Eye (tissue), 1 donor: ENCODE results near the gene PLA2G4C.

Experiments used
- DNase-seq: peaks from one replicate; pipeline ENCODE4 v3.0.0-alpha.2; 2015

PLA2G4C gene

GRCh38 chr19:48051335-48052033, 59.1 kb downstream of the PLA2G4C start:
- no peak for DNase-seq

GRCh38 chr19:48044561-48044960, 66.1 kb downstream of the PLA2G4C start:
- DNase-seq: no peak

DNA sequence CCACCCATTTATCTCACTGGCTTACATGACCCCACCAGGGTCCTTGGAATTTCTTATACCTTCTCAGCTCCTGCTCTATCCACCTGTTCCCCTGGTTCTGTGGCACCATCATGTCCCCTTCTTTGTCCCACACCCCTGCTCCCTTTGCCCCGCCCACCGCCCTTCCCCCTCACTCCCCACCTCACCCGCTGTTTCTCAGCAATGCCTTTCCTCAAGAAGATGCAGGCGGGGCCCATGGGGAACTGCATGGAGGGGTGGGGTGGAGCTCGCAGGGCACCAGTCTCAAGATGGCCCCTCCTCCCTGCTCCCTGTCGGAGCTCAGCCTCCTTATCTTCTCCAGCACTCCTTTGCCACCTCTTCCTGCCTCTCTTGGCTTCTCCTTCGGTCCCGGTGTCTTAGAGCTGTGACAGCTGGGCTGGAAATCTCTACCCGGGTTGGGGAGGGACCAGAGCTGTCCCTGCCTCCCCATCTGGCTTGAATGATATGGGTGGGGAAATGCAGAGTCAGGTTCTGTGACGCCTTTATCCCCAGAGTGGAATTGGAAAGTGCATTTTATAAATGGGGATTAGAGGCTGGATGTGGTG, 66.8 kb downstream of the PLA2G4C start, which contains the start of gene CABP5:
CABP5 (minus strand) TSS at position 405 of the 584 bp plus-strand sequence; CDS start at position 248, 157 bp downstream.
- no peak for DNase-seq

DNA sequence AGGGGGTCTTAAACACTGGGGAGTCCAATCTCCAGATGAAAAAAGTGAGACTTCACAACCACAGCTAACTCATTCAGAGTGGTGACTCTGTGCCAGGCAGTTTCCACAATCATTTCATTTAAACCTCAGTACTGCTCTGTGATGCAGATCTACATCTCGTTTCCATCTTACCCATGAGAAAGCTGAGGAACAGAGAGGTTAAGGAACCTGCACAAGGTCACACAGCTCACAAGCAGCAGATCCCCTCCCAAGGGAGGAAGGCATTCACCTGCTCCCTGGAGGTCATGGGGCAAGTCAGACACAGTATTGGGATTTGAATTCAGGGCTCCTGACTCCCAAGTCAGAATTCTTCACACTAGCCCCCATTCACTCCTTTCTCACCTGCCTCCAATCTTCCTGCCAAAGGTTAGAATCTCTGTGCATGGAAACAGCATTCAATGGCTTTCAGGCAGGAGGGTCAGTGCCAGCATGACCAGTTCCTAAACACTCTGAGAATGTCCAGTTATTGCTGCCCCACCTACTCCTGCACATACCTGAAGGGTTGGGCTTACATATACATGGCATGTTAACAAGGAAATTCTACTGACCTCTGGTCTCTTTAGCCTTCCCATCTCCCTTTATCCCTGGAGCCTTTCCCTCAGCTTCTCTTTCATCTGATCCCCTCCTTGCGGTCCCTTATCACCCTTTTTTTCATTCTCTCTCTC, 68.6 kb downstream of the PLA2G4C start:
- no peak for DNase-seq

- no peak for DNase-seq
These were observed 73.9 kb downstream of the PLA2G4C start for GRCh38 chr19:48036765-48037164.

DNA sequence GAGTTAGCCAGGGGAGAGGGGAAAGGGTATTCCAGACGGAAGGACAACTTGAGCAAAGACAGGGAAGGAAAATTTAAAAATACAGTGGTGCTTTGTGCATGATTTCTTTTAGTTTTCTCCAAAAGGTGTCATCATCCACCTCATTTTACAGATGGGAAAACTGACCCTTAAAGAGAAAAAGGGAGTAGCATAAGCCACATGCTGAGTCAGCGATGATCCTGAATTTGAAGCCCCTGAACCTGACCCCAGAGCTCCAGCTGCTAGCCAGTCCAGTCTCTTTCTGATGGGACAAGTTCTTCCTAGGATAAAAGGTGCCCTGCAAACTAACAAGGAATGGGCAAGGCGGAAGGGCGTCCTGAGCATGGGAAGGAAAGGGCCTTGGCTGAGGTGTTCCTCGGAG, 77.0 kb downstream of the PLA2G4C start:
- DNase-seq: no peak

- no peak for DNase-seq
These were observed 80.5 kb downstream of the PLA2G4C start for GRCh38 chr19:48030073-48030472.

DNA sequence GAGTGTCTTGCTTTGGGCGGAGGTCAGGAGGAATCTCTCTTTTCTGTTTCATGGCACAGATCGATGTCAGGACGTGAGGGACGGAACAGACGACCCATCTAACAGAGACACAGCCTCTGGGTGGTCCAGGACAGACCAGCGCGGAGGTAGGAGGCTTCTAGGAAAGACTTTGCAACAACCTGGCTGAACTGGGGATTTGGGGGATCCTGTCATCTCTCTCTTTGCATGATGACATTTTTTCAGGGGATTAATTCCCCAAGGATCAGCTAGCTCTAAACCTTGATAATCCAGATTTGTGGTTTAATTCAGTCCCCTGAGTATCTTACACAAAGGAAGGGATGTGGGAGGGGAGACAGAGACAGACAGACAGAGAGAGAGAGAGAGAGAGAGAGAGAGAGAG, 81.2 kb downstream of the PLA2G4C start:
- no peak for DNase-seq

DNA sequence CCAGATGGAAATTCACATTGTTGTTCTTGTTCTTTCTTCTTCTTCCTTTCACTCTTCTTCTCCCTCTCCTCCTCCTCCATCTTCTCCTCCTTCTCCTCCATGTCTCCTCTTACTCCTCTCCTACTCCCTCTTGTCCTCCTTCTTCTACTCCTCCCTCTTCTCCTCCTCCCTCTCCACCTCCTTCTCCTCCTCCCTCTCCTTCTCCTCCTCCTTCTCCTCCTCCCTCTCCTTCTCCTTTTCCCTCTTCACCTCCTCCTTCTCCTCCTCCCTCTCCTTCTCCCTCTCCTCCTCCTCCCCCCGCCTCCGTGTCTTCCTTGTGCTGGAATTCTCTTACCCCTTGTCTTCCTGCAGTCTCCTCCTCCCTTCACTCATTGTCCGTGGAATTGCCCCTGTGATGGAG, 85.1 kb downstream of the PLA2G4C start:
- no peak for DNase-seq

DNA sequence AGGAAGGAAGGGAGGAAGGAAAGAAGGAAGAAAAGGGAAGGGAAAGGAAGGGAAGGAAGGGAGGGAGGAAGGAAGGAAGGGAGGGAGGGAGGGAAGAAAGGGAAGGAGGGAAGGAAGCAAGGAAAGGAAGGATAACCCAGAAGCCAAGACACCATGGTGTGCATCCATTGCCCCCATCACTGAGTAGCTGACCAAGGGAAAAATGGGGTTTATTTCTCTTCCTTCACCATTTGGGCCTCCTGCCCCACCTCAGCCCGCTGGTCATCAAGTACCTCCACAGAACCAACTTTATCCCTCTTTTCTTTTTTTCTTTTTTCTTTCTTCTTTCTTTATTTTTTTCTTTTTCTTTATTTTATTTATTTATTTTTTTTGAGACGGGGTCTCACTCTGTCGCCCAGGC, 87.1 kb downstream of the PLA2G4C start:
- DNase-seq: no peak

DNA sequence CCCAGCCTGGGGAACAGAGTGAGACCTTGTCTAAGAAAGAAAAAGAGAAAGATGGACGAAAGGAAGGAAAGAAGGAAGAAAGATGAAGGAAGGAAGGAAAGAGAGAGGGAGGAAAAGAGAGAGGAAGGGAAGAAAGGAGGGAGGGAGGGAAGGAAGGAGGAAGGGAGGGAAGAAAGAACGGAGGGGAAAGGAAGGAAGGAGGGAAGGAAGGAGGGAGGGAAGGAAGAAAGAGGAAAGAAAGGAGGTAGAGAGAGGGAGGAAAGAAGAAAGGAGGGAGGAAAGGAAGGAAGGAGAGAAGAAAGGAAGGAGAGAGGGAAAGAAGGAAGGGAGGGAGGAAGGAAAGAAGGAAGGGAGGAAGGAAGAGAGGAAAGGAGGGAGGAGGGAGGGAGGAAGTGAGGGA, 87.6 kb downstream of the PLA2G4C start:
- DNase-seq: no peak

GRCh38 chr19:48020686-48021085, 89.9 kb downstream of the PLA2G4C start:
- DNase-seq: no peak

DNA sequence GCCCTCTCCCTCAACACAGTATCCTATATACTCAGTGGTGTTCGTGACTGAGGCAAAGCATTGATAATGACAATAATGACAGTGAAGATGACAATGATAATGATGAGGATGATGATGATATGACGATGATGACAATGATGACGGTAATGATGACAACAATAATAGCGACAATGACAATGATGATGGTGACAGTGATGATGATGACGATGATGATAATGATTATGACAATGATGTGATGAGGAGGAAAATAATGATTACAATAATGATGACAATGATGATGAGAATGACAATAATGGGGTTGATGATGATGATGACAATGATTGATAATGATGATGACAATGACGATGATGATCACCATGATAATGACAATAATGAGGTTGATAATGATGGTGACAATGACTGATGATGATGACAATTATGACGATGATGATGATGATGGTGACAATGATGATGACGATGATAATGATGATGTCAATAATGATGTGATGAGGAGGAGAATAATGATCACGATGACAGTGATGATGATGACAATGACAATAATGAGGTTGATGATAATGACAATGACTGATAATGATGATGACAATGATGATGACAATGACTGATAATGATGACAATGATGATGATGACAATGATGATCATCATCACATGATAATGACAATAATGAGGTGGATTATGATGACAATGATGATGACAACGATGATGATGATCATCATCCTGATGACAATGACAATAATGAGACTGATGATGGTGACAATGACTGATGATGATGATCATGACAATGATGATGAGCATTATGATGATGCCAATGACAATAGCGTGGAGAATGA, 99.5 kb downstream of the PLA2G4C start:
- DNase-seq: no peak

GRCh38 chr19:48006762-48007161, 103.9 kb downstream of the PLA2G4C start:
- no peak for DNase-seq

DNA sequence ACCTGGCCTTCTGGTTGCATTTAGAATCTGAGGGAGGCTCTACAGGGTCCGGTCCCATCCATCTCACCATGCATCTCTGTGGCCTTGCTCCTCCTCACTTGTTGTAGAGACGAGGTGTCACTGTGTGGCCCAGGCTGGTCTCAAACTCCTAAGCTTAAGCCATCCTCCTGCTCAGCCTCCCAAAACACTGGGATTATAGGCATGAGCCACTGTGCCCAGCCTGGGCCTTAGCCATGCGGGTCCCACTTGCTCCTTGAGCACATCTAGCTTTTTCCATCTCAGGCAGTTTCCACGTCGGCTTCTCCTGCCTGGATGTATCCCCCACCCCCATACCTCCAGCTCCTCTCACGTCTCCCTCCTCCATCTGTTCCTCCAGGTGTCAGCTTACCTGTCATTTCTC, 106.4 kb downstream of the PLA2G4C start:
- DNase-seq: no peak

DNA sequence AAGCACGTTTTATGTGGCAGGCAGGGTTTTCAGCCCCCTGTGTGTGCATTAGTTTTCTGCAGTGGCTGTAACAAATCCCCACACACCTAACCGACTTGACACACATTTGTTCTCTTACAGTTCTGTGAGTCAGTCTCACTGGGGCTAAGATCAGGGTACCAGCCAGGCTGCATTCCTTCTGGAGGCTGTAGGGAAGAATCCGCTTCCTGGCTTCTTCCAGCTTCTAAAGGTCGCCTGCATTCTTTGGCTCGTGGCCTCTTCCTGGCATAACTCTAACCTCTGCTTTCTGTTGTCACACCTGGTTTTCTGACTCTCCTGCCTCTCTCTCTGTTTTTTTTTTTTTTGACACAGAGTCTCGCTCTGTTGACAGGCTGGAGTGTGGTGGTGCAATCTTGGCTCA, 109.8 kb downstream of the PLA2G4C start:
- DNase-seq: no peak

- DNase-seq: no peak
These were observed 111.8 kb downstream of the PLA2G4C start for GRCh38 chr19:47998800-47999199.
